K562 (cell line): Measurements from ENCODE around the gene ATP23. TPM values are rescaled to one million over a fixed set of nuclear protein-coding genes. Genes with fewer than 3 reads are reported as not detected.

Source experiments
- BCLAF1 ChIP-seq, 2 experiments: fragments of 450-650 bp in 1 of 2; IDR thresholded peaks; 2 replicates each; pipeline ENCODE4 v1.6.1; 2011 to 2017; ENCODE audit warnings: low read depth in 2 of 2, antibody characterized with exemption in 1 of 2, borderline replicate concordance in 1 of 2, low read length in 1 of 2, mild to moderate bottlenecking in 1 of 2, mixed read lengths in 1 of 2; ENCODE audit not compliant: control insufficient read depth in 1 of 2
- CHAMP1 ChIP-seq: fragments of 450-650 bp; IDR thresholded peaks from 2 replicates; pipeline ENCODE4 v1.6.1; 2016; ENCODE audit warnings: mild to moderate bottlenecking
- DPF2 ChIP-seq: fragments of 450-650 bp; IDR thresholded peaks from 2 replicates; pipeline ENCODE4 v1.6.1; 2016
- MXD1 ChIP-seq: fragments of 250-450 bp; sonication (Bioruptor Pico); IDR thresholded peaks from 2 replicates; pipeline ENCODE4 v1.8.0; 2021; ENCODE audit warnings: borderline replicate concordance, mild to moderate bottlenecking, moderate library complexity; ENCODE audit not compliant: poor library complexity, severe bottlenecking
- RUNX1 ChIP-seq: sonication (generic); IDR thresholded peaks from 2 replicates; pipeline ENCODE4 v1.6.1; 2016; ENCODE audit warnings: antibody characterized with exemption, low read depth
- TCF7 ChIP-seq: sonication (generic); IDR thresholded peaks from 2 replicates; pipeline ENCODE4 v1.6.1; 2016; ENCODE audit warnings: antibody characterized with exemption, borderline replicate concordance
- ZNF512 ChIP-seq: IDR thresholded peaks from 2 replicates; pipeline ENCODE4 v1.6.1; 2016; ENCODE audit warnings: missing genetic modification characterization, missing compliant biosample characterization
- ZNF518B ChIP-seq: fragments of 250-450 bp; sonication (Bioruptor Pico); IDR thresholded peaks from 2 replicates; pipeline ENCODE4 v1.5.0; 2021; ENCODE audit warnings: mild to moderate bottlenecking, moderate library complexity
- ZNF639 ChIP-seq, 2 experiments: fragments of 200-800 bp in 1 of 2; sonication (Bioruptor generic) in 1 of 2; sonication (generic) in 1 of 2; formaldehyde crosslinking in 1 of 2; IDR thresholded peaks in 1 of 2; conservative IDR thresholded peaks in 1 of 2; 2 replicates each; pipeline versions ENCODE4 v1.5.0 to v1.6.1; 2016 to 2020; ENCODE audit warnings: missing compliant biosample characterization in 1 of 2, missing genetic modification characterization in 1 of 2, missing genetic modification reagents in 1 of 2
- polyA plus RNA-seq, 8 experiments: library from polyadenylated mRNA; depleted of rRNA in 4 of 8; stranded (reverse) in 5 of 8; unstranded in 3 of 8; fragments of >200 nt; fragmentation: Nextera tagmentation in 2 of 8; fragmentation: Illumina TruSeq in 1 of 8; extraction: Ambion mirVana in 2 of 8; extraction: Trizol in 1 of 8; gene quantifications; 2 replicates each; pipeline versions ENCODE4 v1.2.1 to v1.2.3, GENCODE V29; 2011 to 2014; ENCODE audit warnings: inconsistent platforms in 1 of 8, missing spikeins in 1 of 8
- total RNA-seq, 7 experiments: library from RNA; depleted of rRNA in 6 of 7; stranded (reverse); fragments of >200 nt in 6 of 7; fragmentation: Illumina TruSeq in 2 of 7; extraction: Trizol in 2 of 7; gene quantifications; 2 replicates each; pipeline versions ENCODE4 v1.2.1 to v1.2.3, GENCODE V29; 2011 to 2021; ENCODE audit warnings: low replicate concordance in 1 of 7

ATP23 gene
- total and polyA plus RNA-seq, 9 of the 15 experiments (the other 6 are each of a cell fraction or from before 2014, with no cell fraction given) = 8.3 to 53.7 (median 28.5) TPM

GRCh38 chr12:57904848-57905811, 36.2 kb upstream of the ATP23 start (continued):
- TF ChIP-seq ZNF512 (no peak), RUNX1 (no peak), TCF7 (peak; percentile 41; the same call in 1 of the 2 replicates), ZNF518B (no peak), BCLAF1 (IDR thresholded peaks at IDR 0.05; ENCODE audit: borderline replicate concordance in 1 of 2, control insufficient read depth in 1 of 2, low read depth in 2 of 2, low read length in 1 of 2) (no peak), DPF2 (no peak), ZNF639 (CRISPR knock-in tag; conservative IDR thresholded peaks at IDR 0.05 in 1 of 2, IDR thresholded peaks at IDR 0.05 in 1 of 2) (no peak), MXD1 (CRISPR knock-in tag) (no peak), CHAMP1 (no peak)
